Measurements from ENCODE around the gene PHC3.

DNA sequence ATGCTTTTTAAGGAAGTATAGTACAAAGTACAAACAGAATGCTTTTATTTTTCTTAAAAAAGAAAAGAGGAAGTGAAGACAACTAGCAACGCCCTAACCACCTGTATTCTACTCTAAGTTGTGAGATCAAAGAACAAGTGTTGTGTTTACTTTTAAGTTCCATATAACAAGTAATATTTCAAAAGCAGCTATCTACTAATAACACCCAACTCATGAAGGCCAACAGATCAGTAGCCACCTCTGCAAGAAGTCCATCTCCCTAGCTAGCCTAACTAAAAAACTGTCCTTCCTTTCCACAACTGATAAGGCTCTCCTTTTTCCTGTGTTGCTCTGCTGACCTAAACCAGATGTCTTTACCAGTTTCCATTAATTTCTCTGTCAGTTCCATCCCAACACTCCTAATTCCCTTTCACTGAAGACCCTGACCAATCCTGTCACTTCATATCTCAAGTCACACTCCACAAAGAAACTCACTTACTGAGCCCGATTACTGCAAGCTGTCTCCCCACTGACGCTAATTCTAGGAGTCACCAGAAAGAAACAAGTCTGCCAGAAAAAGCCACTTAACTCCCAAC is 26.9 kb downstream of the PHC3 start:
- TF ChIP-seq SMAD3 (CRISPR knock-in tag; IDR thresholded peaks at IDR 0.05) (no peak), HIC2 (CRISPR knock-in tag; IDR thresholded peaks at IDR 0.05; ENCODE audit: low read depth) (no peak), ZNF619 (CRISPR knock-in tag; IDR thresholded peaks at IDR 0.05) (no peak), ZNF367 (CRISPR knock-in tag; IDR thresholded peaks at IDR 0.05; ENCODE audit: borderline replicate concordance) (no peak), SIN3A (IDR thresholded peaks at IDR 0.05; ENCODE audit: borderline replicate concordance, low read depth, low read length) (no peak), EZH2 (conservative IDR thresholded peaks at IDR 0.05; ENCODE audit: low read depth, low read length) (no peak), CREB1 (IDR thresholded peaks at IDR 0.05) (no peak), CREB1 (CRISPR knock-in tag; IDR thresholded peaks at IDR 0.05) (no peak), TRIM22 (IDR thresholded peaks at IDR 0.05) (no peak), MEF2D (CRISPR knock-in tag; IDR thresholded peaks at IDR 0.05) (no peak)
- TF ChIP-seq, protein P1, sequence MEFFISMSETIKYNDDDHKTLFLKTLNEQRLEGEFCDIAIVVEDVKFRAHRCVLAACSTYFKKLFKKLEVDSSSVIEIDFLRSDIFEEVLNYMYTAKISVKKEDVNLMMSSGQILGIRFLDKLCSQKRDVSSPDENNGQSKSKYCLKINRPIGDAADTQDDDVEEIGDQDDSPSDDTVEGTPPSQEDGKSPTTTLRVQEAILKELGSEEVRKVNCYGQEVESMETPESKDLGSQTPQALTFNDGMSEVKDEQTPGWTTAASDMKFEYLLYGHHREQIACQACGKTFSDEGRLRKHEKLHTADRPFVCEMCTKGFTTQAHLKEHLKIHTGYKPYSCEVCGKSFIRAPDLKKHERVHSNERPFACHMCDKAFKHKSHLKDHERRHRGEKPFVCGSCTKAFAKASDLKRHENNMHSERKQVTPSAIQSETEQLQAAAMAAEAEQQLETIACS (CRISPR knock-in tag; IDR thresholded peaks at IDR 0.05) = no peak
- TF ChIP-seq, protein P2, sequence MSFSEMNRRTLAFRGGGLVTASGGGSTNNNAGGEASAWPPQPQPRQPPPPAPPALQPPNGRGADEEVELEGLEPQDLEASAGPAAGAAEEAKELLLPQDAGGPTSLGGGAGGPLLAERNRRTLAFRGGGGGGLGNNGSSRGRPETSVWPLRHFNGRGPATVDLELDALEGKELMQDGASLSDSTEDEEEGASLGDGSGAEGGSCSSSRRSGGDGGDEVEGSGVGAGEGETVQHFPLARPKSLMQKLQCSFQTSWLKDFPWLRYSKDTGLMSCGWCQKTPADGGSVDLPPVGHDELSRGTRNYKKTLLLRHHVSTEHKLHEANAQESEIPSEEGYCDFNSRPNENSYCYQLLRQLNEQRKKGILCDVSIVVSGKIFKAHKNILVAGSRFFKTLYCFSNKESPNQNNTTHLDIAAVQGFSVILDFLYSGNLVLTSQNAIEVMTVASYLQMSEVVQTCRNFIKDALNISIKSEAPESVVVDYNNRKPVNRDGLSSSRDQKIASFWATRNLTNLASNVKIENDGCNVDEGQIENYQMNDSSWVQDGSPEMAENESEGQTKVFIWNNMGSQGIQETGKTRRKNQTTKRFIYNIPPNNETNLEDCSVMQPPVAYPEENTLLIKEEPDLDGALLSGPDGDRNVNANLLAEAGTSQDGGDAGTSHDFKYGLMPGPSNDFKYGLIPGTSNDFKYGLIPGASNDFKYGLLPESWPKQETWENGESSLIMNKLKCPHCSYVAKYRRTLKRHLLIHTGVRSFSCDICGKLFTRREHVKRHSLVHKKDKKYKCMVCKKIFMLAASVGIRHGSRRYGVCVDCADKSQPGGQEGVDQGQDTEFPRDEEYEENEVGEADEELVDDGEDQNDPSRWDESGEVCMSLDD (CRISPR knock-in tag; IDR thresholded peaks at IDR 0.05; ENCODE audit: borderline replicate concordance) = no peak
- TF ChIP-seq, protein P3, sequence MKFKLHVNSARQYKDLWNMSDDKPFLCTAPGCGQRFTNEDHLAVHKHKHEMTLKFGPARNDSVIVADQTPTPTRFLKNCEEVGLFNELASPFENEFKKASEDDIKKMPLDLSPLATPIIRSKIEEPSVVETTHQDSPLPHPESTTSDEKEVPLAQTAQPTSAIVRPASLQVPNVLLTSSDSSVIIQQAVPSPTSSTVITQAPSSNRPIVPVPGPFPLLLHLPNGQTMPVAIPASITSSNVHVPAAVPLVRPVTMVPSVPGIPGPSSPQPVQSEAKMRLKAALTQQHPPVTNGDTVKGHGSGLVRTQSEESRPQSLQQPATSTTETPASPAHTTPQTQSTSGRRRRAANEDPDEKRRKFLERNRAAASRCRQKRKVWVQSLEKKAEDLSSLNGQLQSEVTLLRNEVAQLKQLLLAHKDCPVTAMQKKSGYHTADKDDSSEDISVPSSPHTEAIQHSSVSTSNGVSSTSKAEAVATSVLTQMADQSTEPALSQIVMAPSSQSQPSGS (CRISPR knock-in tag; IDR thresholded peaks at IDR 0.05) = no peak
